Activated T-helper 2 cell treated with anti-CD3 and anti-CD28 coated beads, Interferon-gamma antibody, Interleukin-2, Interleukin-4, amounts not matched to agents 10 μg/mL and 5 μg/mL and 100 μg/mL, durations not matched to agents 14 hours and 24 hours and 36 hours (primary cell): Measurements from ENCODE around the gene RASL12. TPM values are rescaled to one million over a fixed set of nuclear protein-coding genes. Genes with fewer than 3 reads are reported as not detected.

Experiments used
- DNase-seq: peaks from one replicate; pipeline ENCODE4 v3.0.0; 2021; ENCODE audit warnings: low spot score
- H3K27ac Mint-ChIP-seq: one replicate; pipeline ENCODE4 v1.8.0; 2021; ENCODE audit warnings: mixed read lengths
- H3K27me3 Mint-ChIP-seq: one replicate; pipeline ENCODE4 v1.8.0; 2021; ENCODE audit warnings: low read depth, mixed read lengths
- H3K36me3 Mint-ChIP-seq: one replicate; pipeline ENCODE4 v1.8.0; 2021; ENCODE audit warnings: low read depth, mixed read lengths
- H3K4me1 Mint-ChIP-seq: one replicate; pipeline ENCODE4 v1.8.0; 2021; ENCODE audit warnings: low read depth, mixed read lengths
- H3K4me3 Mint-ChIP-seq: one replicate; pipeline ENCODE4 v1.8.0; 2021; ENCODE audit warnings: low read depth, mild to moderate bottlenecking, moderate library complexity, mixed read lengths
- H3K9me3 Mint-ChIP-seq: one replicate; pipeline ENCODE4 v1.8.0; 2021; ENCODE audit warnings: mixed read lengths
- intact Hi-C: fragments of 100-400 bp; cut with micrococcal nuclease; formaldehyde crosslinking; loops from one replicate; pipeline ENCODE4 v1.15.1; 2023
- total RNA-seq: library from RNA; stranded (reverse); gene quantifications from 2 replicates; pipeline ENCODE4 v1.2.3, GENCODE V29; 2022

Gene RASL12
- total RNA-seq, 1 donor from 2014 or later, result not detected

- no peaks in the 10 kb centered on the region for H3K27me3 Mint-ChIP-seq
- intact Hi-C loops, result no loop called here
- H3K27ac Mint-ChIP-seq, result no peak overlapping the region
- DNase-seq, result no peak
- no peaks in the 10 kb centered on the region for H3K4me1 Mint-ChIP-seq
- H3K36me3 Mint-ChIP-seq, result peaks cover 31% of the 10 kb centered on the region
- H3K9me3 Mint-ChIP-seq, result no peaks in the 10 kb centered on the region
- H3K4me3 Mint-ChIP-seq, result no peak overlapping the region
Observed at GRCh38 chr15:65006876-65007275, 60.9 kb downstream of the RASL12 start.

DNA sequence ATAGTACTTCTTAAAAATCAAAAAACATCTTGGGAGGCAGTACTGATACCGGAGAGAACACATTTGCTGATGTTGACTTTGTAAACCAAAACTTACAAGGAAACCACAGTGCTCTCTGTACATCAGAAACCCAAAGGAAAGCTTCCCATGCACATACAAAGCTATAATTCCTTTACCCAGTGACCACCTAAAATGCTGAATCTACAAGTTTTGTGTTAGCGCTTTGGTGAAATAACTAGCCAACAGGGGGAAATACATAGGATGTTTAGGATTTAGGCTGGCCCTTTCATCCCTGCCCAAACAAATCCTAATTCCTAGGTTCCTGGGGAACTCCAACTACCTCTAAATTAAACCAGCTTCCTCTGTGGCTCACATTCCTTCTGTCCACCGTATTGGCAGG lies 62.8 kb downstream of the RASL12 start:
- peaks cover 14% of the 10 kb centered on the region for H3K36me3 Mint-ChIP-seq
- H3K27ac Mint-ChIP-seq, result no peak overlapping the region
- H3K4me1 Mint-ChIP-seq, result no peaks in the 10 kb centered on the region
- H3K4me3 Mint-ChIP-seq, result no peak overlapping the region
- H3K27me3 Mint-ChIP-seq, result no peaks in the 10 kb centered on the region
- intact Hi-C loops, result no loop called here
- no peak for DNase-seq
- no peaks in the 10 kb centered on the region for H3K9me3 Mint-ChIP-seq

Other genes starting within 250 kb of the RASL12 start
- gene PIF1, start 242.3 kb downstream of the RASL12 start, total RNA-seq, result 28.1 and 29.2 TPM in 2 replicates
- gene PLEKHO2, start 226.1 kb downstream of the RASL12 start, total RNA-seq, result 15.3 and 17.0 TPM in 2 replicates
- 2.2 and 2.5 TPM in 2 replicates for gene ANKDD1A, start 156.1 kb downstream of the RASL12 start, total RNA-seq
- 61.4 and 63.1 TPM in 2 replicates for gene SPG21, start 78.1 kb downstream of the RASL12 start, total RNA-seq
- gene MTFMT, start 38.4 kb downstream of the RASL12 start, total RNA-seq, result 22.7 and 23.4 TPM in 2 replicates
- gene SLC51B, start 22.6 kb downstream of the RASL12 start, total RNA-seq, result not detected in 2 replicates
- not detected in 2 replicates for gene KBTBD13, start 8.8 kb upstream of the RASL12 start, total RNA-seq
- 6.0 and 6.3 TPM in 2 replicates for gene UBAP1L, start 47.2 kb upstream of the RASL12 start, total RNA-seq
- gene PDCD7, start 65.8 kb upstream of the RASL12 start, total RNA-seq, result 51.9 and 68.4 TPM in 2 replicates
- 53.5 and 59.2 TPM in 2 replicates for gene CLPX, start 117.4 kb upstream of the RASL12 start, total RNA-seq
- 0.05 TPM in 1 of 2 replicates, not detected in the other for gene CILP, start 143.5 kb upstream of the RASL12 start, total RNA-seq
- gene PARP16, start 218.9 kb upstream of the RASL12 start, total RNA-seq, result 11.0 and 11.5 TPM in 2 replicates
- gene RNU5A-1, start 228.1 kb upstream of the RASL12 start, total RNA-seq, result not detected in 2 replicates
- not detected in 2 replicates for gene RNU5B-1, start 236.7 kb upstream of the RASL12 start, total RNA-seq